DOHH2 (cell line): ENCODE results near the gene PDE11A.

Experiments
- H3F3A ChIP-seq: fragments of 200-600 bp; sonication (generic), shearing (Covaris generic); 2 replicates; pipeline ENCODE4 v1.6.0; 2016; ENCODE audit warnings: antibody characterized with exemption, mild to moderate bottlenecking; ENCODE audit not compliant: control insufficient read depth, insufficient read depth
- H3K27ac ChIP-seq: fragments of 200-600 bp; sonication (generic); 2 replicates; pipeline ENCODE4 v1.5.1; 2014; ENCODE audit warnings: low read depth, mild to moderate bottlenecking, low read length, moderate library complexity
- H3K27me3 ChIP-seq: fragments of 200-600 bp; sonication (generic); 2 replicates; pipeline ENCODE4 v1.6.1; 2014; ENCODE audit warnings: mild to moderate bottlenecking, low read length, mixed read lengths; ENCODE audit not compliant: control insufficient read depth
- H3K36me3 ChIP-seq: fragments of 200-600 bp; sonication (generic); 2 replicates; pipeline ENCODE4 v1.6.1; 2014; ENCODE audit warnings: mild to moderate bottlenecking, low read length, moderate library complexity, mixed read lengths; ENCODE audit not compliant: control insufficient read depth
- H3K4me1 ChIP-seq: fragments of 200-600 bp; sonication (generic); 2 replicates; pipeline ENCODE4 v1.6.1; 2014; ENCODE audit warnings: mild to moderate bottlenecking, low read length, mixed read lengths; ENCODE audit not compliant: control insufficient read depth
- H3K4me2 ChIP-seq: fragments of 200-600 bp; sonication (generic); 2 replicates; pipeline ENCODE4 v1.6.0; 2014; ENCODE audit warnings: mild to moderate bottlenecking, low read length, moderate library complexity
- H3K4me3 ChIP-seq: fragments of 200-600 bp; sonication (generic); 2 replicates; pipeline ENCODE4 v1.5.1; 2014; ENCODE audit warnings: mild to moderate bottlenecking, low read length, mixed read lengths
- H3K79me2 ChIP-seq: fragments of 200-600 bp; sonication (generic); 2 replicates; pipeline ENCODE4 v1.6.1; 2014; ENCODE audit warnings: mild to moderate bottlenecking, low read length, mixed read lengths; ENCODE audit not compliant: control insufficient read depth
- H3K9me2 ChIP-seq: fragments of 200-600 bp; sonication (generic); replicated peaks from 2 replicates; pipeline ENCODE4 v1.6.1; 2014; ENCODE audit warnings: mild to moderate bottlenecking, low read length, mixed read lengths; ENCODE audit not compliant: control insufficient read depth
- H3K9me3 ChIP-seq: fragments of 200-600 bp; sonication (generic); 2 replicates; pipeline ENCODE4 v1.6.1; 2014; ENCODE audit warnings: antibody characterized with exemption, low read length, mixed read lengths; ENCODE audit not compliant: control insufficient read depth, insufficient read depth
- H4K20me1 ChIP-seq: fragments of 200-600 bp; sonication (generic); 2 replicates; pipeline ENCODE4 v1.6.0; 2014; ENCODE audit warnings: low read depth, mild to moderate bottlenecking, antibody characterized with exemption, low read length, moderate library complexity; ENCODE audit not compliant: control insufficient read depth, insufficient read depth
- EZH2phosphoT487 ChIP-seq: fragments of 200-600 bp; sonication (generic); IDR thresholded peaks from 2 replicates; pipeline ENCODE4 v1.6.1; 2017; ENCODE audit warnings: borderline replicate concordance, mild to moderate bottlenecking, antibody characterized with exemption, low read length, moderate library complexity, mixed read lengths
- TF ChIP-seq, protein P1 (sequence below): fragments of 200-600 bp; sonication (generic); IDR thresholded peaks from one replicate; pipeline ENCODE4 v1.5.1; 2014; ENCODE audit warnings: antibody characterized with exemption, mild to moderate bottlenecking, low read depth, low read length; ENCODE audit not compliant: poor library complexity, severe bottlenecking

Gene PDE11A

GRCh38 chr2:177692783-177693269 lies 379.8 kb downstream of the PDE11A start:
- no peaks in the 10 kb centered on the region for H3K4me1 ChIP-seq

DNA sequence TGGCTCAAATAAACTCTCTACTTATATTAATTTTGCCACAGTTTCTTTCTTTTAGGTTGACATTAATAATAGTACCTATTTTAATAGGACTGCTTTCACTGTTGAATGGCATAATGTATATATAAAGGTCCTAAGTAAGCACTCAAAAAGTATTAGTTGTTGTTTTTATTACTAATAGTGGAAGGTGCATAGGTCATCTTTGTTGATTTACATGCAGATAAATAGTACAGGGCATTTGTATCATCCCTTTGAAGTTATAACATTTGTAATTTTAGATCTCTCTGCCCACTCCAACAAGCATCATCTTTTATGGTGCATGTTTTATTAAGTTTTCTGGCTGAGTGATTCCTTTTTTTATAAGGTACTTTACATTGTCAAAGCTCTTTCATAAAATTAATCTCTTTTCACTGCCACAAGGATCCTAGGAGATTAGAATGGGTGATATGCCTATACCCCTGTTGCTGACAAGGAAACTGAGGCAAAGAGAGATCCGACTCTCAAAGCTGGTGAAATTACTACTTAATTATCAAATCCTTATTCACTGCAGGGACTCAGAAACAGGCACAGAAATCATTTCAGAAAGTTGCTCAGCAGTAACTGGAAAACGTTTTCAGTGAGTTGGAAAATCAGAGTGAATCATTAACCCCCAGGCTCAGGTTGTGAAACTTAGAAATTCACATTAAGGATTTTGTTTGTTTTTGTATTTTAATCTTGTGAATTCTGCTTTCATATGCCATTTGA lies 380.4 kb downstream of the PDE11A start:
- no peak overlapping the region for H3K27ac ChIP-seq
- no peaks in the 10 kb centered on the region for H3K79me2 ChIP-seq
- no peaks in the 10 kb centered on the region for H4K20me1 ChIP-seq
- H3K4me1 ChIP-seq: no peaks in the 10 kb centered on the region
- no peaks in the 10 kb centered on the region for H3K9me2 ChIP-seq
- no peak for TF ChIP-seq EZH2phosphoT487
- TF ChIP-seq, protein P1, sequence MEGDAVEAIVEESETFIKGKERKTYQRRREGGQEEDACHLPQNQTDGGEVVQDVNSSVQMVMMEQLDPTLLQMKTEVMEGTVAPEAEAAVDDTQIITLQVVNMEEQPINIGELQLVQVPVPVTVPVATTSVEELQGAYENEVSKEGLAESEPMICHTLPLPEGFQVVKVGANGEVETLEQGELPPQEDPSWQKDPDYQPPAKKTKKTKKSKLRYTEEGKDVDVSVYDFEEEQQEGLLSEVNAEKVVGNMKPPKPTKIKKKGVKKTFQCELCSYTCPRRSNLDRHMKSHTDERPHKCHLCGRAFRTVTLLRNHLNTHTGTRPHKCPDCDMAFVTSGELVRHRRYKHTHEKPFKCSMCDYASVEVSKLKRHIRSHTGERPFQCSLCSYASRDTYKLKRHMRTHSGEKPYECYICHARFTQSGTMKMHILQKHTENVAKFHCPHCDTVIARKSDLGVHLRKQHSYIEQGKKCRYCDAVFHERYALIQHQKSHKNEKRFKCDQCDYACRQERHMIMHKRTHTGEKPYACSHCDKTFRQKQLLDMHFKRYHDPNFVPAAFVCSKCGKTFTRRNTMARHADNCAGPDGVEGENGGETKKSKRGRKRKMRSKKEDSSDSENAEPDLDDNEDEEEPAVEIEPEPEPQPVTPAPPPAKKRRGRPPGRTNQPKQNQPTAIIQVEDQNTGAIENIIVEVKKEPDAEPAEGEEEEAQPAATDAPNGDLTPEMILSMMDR: no peak
- H3F3A ChIP-seq: no peaks in the 10 kb centered on the region
- no peaks in the 10 kb centered on the region for H3K27me3 ChIP-seq
- no peaks in the 10 kb centered on the region for H3K9me3 ChIP-seq
- H3K36me3 ChIP-seq: no peaks in the 10 kb centered on the region
- H3K4me2 ChIP-seq: no peak overlapping the region
- H3K4me3 ChIP-seq: no peak overlapping the region

More at GRCh38 chr2:177692783-177693269, 379.8 kb downstream of the PDE11A start:
- Histone ChIP-seq H3K79me2 (no peaks in the 10 kb centered on the region), H3K4me2 (no peak overlapping the region), H3K9me2 (no peaks in the 10 kb centered on the region), H3K36me3 (no peaks in the 10 kb centered on the region), H3K27me3 (no peaks in the 10 kb centered on the region), H3K9me3 (no peaks in the 10 kb centered on the region), H3K4me3 (no peak overlapping the region), H3K27ac (no peak overlapping the region), H4K20me1 (no peaks in the 10 kb centered on the region), H3F3A (no peaks in the 10 kb centered on the region)
- TF ChIP-seq EZH2phosphoT487: no peak
- TF ChIP-seq, protein P1: no peak

GRCh38 chr2:177691177-177691576 lies 381.4 kb downstream of the PDE11A start:
- Histone ChIP-seq H3F3A (no peaks in the 10 kb centered on the region), H3K36me3 (no peaks in the 10 kb centered on the region), H3K4me1 (no peaks in the 10 kb centered on the region), H3K27ac (no peak overlapping the region), H3K9me2 (no peaks in the 10 kb centered on the region), H3K79me2 (no peaks in the 10 kb centered on the region), H3K27me3 (no peaks in the 10 kb centered on the region), H3K4me3 (no peak overlapping the region), H3K4me2 (no peak overlapping the region), H4K20me1 (no peaks in the 10 kb centered on the region), H3K9me3 (no peaks in the 10 kb centered on the region)
- TF ChIP-seq EZH2phosphoT487: no peak
- TF ChIP-seq, protein P1: no peak
